Measurements from ENCODE around the gene ADAMTS14.

The ADAMTS14 gene

DNA sequence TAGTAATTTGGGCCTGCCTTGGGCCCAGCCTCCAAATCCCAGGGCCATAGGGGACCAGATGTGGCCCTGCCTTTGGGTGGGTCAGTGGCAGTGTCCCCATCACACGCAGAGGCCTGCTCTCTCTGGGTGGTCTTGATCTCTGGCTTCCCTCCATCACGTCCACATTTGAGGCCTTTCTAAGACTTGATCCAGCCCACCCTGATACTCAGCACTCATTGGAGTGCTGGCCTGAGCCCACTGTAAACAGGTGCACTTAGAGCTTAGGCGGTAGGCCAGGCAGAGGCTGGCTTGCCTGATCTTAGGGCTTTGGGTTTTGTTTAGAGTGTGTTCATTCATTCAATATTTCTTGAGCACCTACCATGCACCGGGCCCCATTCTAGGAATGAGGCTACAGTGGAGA, 60.3 kb downstream of the ADAMTS14 start:
- no peaks in the 10 kb centered on the region for H3F3A ChIP-seq (ENCODE audit: insufficient read depth, low read length)
- H2AFZ ChIP-seq (ENCODE audit: low read length): no peak overlapping the region
- no peaks in the 10 kb centered on the region for H3K9me2 ChIP-seq (replicated peaks; ENCODE audit: insufficient read depth, low read length)
- no peaks in the 10 kb centered on the region for H4K20me1 ChIP-seq (ENCODE audit: insufficient read depth, low read length)
- H3K4me1 ChIP-seq (ENCODE audit: low read length): no peaks in the 10 kb centered on the region
- H3K36me3 ChIP-seq (replicated peaks; ENCODE audit: insufficient read depth, low read length): no peaks in the 10 kb centered on the region
- no peaks in the 10 kb centered on the region for H3K27me3 ChIP-seq (replicated peaks; ENCODE audit: insufficient read depth, low read length)
- no peaks in the 10 kb centered on the region for H3K79me2 ChIP-seq (ENCODE audit: low read length)
- no peaks in the 10 kb centered on the region for H3K9me3 ChIP-seq (replicated peaks; ENCODE audit: insufficient read depth, low read length)
- DNase-seq: no peak
- no peak overlapping the region for H3K4me2 ChIP-seq (ENCODE audit: low read depth, low read length)
- no peak overlapping the region for H3K27ac ChIP-seq (ENCODE audit: low read length)
- no peak overlapping the region for H3K4me3 ChIP-seq (ENCODE audit: low read length)
- no peak overlapping the region for H3K9ac ChIP-seq (ENCODE audit: low read length)
- TF ChIP-seq, protein P1, sequence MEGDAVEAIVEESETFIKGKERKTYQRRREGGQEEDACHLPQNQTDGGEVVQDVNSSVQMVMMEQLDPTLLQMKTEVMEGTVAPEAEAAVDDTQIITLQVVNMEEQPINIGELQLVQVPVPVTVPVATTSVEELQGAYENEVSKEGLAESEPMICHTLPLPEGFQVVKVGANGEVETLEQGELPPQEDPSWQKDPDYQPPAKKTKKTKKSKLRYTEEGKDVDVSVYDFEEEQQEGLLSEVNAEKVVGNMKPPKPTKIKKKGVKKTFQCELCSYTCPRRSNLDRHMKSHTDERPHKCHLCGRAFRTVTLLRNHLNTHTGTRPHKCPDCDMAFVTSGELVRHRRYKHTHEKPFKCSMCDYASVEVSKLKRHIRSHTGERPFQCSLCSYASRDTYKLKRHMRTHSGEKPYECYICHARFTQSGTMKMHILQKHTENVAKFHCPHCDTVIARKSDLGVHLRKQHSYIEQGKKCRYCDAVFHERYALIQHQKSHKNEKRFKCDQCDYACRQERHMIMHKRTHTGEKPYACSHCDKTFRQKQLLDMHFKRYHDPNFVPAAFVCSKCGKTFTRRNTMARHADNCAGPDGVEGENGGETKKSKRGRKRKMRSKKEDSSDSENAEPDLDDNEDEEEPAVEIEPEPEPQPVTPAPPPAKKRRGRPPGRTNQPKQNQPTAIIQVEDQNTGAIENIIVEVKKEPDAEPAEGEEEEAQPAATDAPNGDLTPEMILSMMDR (IDR thresholded peaks at IDR 0.05; ENCODE audit: low read length): no peak
- TF ChIP-seq EZH2 (optimal IDR thresholded peaks at IDR 0.05; ENCODE audit: low read depth, low read length) (no peak), EZH2phosphoT487 (IDR thresholded peaks at IDR 0.05; ENCODE audit: low read length) (no peak)

DNA sequence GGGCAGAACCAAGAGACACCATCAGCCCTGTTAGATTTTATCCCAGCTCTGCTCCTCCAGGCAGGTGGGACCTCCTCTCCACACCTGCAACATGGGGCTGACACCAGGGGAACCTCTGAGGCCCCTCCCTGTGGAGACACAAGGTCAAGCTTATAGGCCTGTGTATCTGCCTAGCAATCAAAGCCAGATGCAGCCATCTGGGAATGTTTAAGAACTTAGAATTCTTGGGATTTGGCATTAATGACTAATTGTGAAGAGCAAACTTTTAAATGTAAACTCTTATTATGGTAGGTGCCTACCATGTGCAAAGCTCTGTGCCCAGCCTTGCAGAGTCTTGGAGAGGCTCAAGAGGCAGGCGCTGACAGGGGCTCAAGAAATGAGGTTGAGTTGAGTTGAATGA, 60.7 kb downstream of the ADAMTS14 start:
- Histone ChIP-seq H3K4me2 (ENCODE audit: low read depth, low read length) (no peak overlapping the region), H3K9ac (ENCODE audit: low read length) (no peak overlapping the region), H3K27ac (ENCODE audit: low read length) (no peak overlapping the region), H4K20me1 (ENCODE audit: insufficient read depth, low read length) (no peaks in the 10 kb centered on the region), H3K9me3 (replicated peaks; ENCODE audit: insufficient read depth, low read length) (no peaks in the 10 kb centered on the region), H2AFZ (ENCODE audit: low read length) (no peak overlapping the region), H3K36me3 (replicated peaks; ENCODE audit: insufficient read depth, low read length) (no peaks in the 10 kb centered on the region), H3K4me1 (ENCODE audit: low read length) (no peaks in the 10 kb centered on the region), H3F3A (ENCODE audit: insufficient read depth, low read length) (no peaks in the 10 kb centered on the region), H3K9me2 (replicated peaks; ENCODE audit: insufficient read depth, low read length) (no peaks in the 10 kb centered on the region), H3K79me2 (ENCODE audit: low read length) (no peaks in the 10 kb centered on the region), H3K27me3 (replicated peaks; ENCODE audit: insufficient read depth, low read length) (no peaks in the 10 kb centered on the region), H3K4me3 (ENCODE audit: low read length) (no peak overlapping the region)
- no peak for DNase-seq
- TF ChIP-seq EZH2 (optimal IDR thresholded peaks at IDR 0.05; ENCODE audit: low read depth, low read length) (no peak), EZH2phosphoT487 (IDR thresholded peaks at IDR 0.05; ENCODE audit: low read length) (no peak)
- TF ChIP-seq, protein P1 (IDR thresholded peaks at IDR 0.05; ENCODE audit: low read length): no peak

DNA sequence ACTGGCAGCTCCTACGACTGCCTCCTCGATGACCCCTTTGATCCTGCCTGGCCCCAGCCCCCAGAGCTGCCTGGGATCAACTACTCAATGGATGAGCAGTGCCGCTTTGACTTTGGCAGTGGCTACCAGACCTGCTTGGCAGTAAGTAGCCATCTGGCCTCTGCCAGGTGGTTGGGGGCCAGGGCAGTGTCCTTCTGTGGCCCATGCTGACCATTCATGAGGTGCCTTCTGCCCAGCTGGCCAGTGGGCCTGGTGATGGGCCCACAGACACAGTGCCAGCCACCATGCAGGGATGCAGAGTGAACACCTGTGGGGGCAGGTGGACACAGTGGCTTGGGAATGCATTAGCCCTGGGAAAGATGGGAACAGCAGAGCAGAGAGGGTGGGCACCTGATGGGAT, 62.9 kb downstream of the ADAMTS14 start:
- Histone ChIP-seq H3K27ac (ENCODE audit: low read length) (no peak overlapping the region), H3K9ac (ENCODE audit: low read length) (no peak overlapping the region), H3K79me2 (ENCODE audit: low read length) (no peaks in the 10 kb centered on the region), H3K36me3 (replicated peaks; ENCODE audit: insufficient read depth, low read length) (no peaks in the 10 kb centered on the region), H3K4me1 (ENCODE audit: low read length) (no peaks in the 10 kb centered on the region), H4K20me1 (ENCODE audit: insufficient read depth, low read length) (no peaks in the 10 kb centered on the region), H3K27me3 (replicated peaks; ENCODE audit: insufficient read depth, low read length) (no peaks in the 10 kb centered on the region), H3K9me2 (replicated peaks; ENCODE audit: insufficient read depth, low read length) (no peaks in the 10 kb centered on the region), H2AFZ (ENCODE audit: low read length) (no peak overlapping the region), H3F3A (ENCODE audit: insufficient read depth, low read length) (no peaks in the 10 kb centered on the region), H3K4me3 (ENCODE audit: low read length) (no peak overlapping the region), H3K9me3 (replicated peaks; ENCODE audit: insufficient read depth, low read length) (no peaks in the 10 kb centered on the region), H3K4me2 (ENCODE audit: low read depth, low read length) (no peak overlapping the region)
- TF ChIP-seq, protein P1 (IDR thresholded peaks at IDR 0.05; ENCODE audit: low read length): no peak
- no peak for TF ChIP-seq EZH2 (optimal IDR thresholded peaks at IDR 0.05; ENCODE audit: low read depth, low read length)
- no peak for TF ChIP-seq EZH2phosphoT487 (IDR thresholded peaks at IDR 0.05; ENCODE audit: low read length)
- no peak for DNase-seq
